EL (cell line): Measurements from ENCODE around the gene DLK1.

Experiments used
- DNase-seq: peaks from one replicate; pipeline ENCODE4 v3.0.0-alpha.2; 2016

The DLK1 gene

DNA sequence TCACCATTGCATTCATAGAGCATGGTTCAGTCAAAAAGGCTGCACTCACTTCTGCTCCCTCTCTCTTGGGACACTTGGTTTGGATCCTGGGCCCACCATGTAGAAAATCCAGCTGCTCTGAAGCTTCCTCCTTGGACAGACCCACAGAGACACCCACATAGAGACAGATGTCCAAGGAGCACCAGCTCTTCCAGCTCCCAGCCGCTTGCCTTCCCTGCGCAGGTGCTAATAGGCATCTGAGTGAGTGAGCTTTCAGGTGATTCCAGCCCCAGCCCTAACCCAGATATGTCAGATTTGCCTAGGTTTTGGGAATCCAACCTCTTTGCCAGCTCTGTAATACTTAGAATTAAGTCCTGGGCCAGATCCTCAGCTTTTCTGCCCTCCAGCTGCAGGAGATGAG, 38.6 kb downstream of the DLK1 start:
- DNase-seq, result no peak

- DNase-seq, result no peak
Observed at GRCh38 chr14:100765991-100766390, 39.3 kb downstream of the DLK1 start.

DNA sequence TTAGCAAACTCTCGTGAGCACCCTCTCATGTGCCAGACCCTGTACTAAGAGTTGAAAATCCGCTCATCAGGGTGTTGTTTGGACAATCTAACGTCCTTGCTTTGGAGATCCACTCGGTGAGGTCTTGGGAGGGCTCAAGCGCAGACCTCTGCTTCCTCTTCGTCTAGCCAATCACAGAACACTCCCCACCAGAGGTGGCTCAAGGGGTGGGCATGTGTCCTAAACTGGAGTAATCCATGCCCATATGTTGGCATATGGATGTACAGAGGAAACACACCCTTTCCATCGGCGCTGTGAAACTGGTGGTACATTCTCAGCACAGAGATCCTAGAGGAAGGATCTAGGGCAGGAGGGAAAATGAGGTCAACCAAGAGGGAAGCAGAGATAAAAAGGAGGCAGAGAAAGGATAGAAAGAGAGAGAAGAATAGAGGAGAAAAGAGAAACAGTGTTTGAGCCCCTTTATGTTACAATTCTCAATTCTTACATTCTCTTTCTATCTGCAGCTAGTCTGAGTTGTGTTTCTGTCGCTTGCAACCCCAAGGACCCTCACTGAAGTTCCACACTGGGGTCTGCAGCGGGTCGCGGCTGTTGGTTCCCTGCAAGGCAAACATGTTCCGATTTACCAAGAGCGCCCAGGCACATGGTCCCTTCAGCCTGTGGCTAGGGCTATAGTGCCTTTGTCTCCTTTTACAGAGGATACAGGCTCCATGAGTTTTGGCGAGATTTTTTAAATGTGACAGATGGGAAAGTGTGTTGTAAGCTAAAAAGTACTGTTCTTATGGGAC, 40.5 kb downstream of the DLK1 start:
- no peak for DNase-seq

- DNase-seq, result no peak
Observed at GRCh38 chr14:100767788-100768536, 41.3 kb downstream of the DLK1 start.

DNA sequence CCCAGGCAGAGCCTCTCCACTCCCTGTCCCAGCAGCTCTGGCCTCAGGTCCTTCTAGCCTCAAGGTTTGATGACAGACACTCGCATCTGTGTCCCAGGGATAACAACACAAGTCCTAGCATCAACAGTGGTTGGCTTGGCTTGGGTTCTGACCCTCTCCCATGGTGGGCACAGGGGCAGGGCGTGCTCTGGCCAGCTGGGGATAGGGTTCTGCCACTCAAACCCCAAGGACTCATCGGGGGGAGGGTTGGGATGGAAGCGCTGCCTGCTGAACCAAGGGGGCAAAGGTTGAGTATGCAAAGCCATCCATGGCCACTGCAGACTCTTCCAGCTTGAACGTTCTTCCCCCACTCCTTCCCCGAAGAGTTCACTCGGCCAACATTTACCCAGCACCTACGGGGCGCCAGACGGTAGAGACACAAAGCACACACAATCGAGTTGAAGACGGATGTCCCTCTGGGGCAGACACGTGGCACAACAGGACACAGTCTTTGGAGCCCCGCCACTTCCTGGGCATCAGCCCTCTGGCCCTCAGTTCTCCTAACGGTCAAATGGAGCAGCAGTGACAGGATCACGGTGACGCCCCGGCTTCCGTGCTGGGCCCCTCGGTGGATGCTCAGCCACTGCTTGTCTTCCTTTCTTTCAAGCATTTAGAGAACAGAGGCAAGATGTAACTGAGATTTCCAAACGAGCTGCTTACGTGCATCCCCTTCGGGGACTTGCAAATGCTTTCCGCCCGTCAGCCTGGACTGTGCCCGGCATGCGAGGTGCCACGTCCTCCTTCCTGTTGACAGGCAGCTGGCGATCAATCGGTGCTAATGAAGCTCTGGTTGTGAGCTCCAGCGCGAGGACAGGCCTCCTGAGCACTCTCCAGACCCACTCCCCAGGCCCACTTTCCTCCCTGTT, 42.6 kb downstream of the DLK1 start:
- no peak for DNase-seq

DNA sequence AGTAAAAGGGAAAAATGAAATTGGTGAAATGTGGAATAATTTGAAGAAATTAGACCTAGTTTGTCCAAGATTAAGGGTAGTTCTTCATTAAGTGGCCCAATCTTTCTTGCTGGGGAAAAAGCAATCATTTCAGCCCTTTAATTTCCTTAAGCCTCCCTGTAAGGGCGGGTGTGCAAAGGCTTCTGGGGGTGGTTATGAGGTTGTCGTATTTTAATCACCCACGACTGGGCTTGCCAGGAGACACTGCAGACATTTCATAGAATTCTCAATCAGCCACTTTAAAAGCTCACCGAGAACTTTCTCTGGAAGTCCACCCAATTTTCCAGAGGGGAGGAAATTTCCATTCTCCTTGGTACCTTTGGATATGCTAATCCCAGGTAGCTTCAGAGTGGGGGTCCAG, 43.4 kb downstream of the DLK1 start:
- DNase-seq, result no peak

- no peak for DNase-seq
Observed at GRCh38 chr14:100770605-100771120, 44.0 kb downstream of the DLK1 start.

- DNase-seq, result no peak
Observed at GRCh38 chr14:100771121-100771800, 44.6 kb downstream of the DLK1 start.

- DNase-seq, result no peak
Observed at GRCh38 chr14:100772607-100773165, 46.0 kb downstream of the DLK1 start.

DNA sequence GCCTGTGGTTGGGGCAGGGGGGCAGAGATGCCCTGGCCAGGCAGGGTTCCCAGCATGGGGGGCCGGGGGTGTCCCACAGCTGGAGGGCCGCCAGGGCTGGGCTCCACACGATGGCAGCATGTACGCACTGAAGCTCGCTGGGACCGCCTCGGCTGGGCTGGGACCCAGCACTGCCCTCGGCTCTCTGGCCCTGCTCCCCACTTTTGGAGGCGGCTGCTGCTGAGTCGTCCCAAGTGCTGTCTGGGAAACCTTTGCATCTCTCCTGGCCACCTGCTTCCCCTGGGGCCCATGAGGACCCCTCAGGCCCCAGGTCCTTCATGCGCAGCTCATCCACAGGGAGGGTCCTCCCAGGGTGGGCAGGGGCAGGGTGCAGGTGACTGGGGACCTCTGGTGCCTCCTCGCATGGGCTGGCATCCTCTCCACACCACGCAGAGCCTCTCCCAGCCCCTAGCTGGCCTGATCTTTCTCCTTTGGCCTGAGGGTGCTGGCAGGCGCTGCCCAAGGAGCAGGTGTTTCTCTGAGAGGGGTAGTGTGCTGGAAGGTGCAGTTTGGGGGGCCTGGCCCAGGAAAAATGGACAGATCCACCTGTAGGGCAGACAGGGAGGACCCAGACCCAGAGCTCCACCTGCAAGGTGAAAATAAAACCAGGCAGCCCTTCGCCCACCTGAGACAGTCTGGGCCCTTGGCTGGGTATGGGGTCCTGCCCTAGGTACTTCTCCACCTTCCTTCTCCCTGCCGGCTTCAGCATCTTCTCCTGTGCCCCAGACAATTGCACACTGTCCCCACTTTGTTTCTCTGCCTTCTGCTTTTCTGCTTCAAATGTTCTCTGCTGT, 46.9 kb downstream of the DLK1 start:
- no peak for DNase-seq

- DNase-seq, result no peak
Observed at GRCh38 chr14:100774164-100774537, 47.5 kb downstream of the DLK1 start.

- no peak for DNase-seq
Observed at GRCh38 chr14:100775351-100775830, 48.7 kb downstream of the DLK1 start.

- no peak for DNase-seq
Observed at GRCh38 chr14:100775831-100776591, 49.3 kb downstream of the DLK1 start.

GRCh38 chr14:100776681-100777365, 50.1 kb downstream of the DLK1 start:
- no peak for DNase-seq

- DNase-seq, result no peak
Observed at GRCh38 chr14:100777366-100777817, 50.7 kb downstream of the DLK1 start.

- DNase-seq, result no peak
Observed at GRCh38 chr14:100777818-100778525, 51.3 kb downstream of the DLK1 start.

DNA sequence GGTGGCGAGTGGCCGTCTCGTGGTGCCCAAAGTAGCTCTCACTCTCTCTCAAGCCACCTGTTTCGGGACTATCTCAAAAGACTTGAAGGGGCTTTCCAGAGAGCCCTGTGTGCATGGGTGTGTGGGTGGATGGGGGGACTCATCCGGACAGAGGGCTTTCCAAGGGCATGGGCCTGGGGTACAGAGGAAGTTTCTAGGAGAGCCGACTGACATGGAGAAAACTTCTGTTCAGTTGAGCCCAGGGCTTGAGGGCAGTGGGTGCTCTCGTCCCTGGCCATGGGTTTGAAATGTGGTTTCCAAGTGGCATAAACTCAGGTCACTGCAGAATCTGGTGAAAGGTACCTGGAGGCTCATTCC, 51.8 kb downstream of the DLK1 start:
- DNase-seq, result no peak

DNA sequence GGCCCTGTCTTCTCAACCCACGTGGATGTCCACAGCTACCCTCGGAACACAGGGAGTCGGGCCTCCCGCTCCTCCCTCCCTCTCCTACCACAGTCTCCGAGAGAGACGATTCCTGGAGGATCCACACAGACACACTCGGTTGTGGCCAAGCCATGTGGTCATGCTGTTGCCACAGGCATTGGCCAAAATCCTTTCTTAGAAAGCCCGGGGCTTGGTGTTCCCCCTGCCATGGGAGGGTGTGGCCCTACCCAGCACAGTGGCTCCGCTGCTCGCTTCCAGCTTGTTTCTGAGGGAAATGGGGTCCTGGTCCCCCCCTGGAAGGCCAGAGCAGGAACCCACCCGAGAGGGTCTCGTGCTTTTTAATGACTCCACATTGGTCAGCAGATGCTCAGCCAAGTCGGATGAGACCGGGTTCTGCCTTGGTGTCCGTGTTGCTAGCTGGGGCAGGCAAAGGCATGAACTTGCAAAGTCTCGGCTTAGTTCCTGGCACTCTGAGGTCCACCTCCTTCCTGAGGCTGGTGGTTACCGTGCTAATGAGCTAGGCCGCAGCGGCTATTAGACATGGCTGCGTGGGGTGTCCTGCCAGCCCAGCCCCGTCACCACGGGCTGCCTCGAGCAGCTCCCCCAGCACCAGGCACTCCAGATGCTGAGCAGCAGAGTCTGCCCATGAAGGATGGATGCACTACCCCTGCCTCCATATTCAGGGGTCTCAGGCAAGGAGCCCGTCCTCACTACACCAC, 52.4 kb downstream of the DLK1 start:
- DNase-seq, result no peak
